ENCODE data around the gene MS4A14. TPM values are rescaled to one million over a fixed set of nuclear protein-coding genes. Genes with fewer than 3 reads are reported as not detected.

Gene MS4A14
- total and polyA plus RNA-seq, 2 experiments from 2014 or later: not detected

DNA sequence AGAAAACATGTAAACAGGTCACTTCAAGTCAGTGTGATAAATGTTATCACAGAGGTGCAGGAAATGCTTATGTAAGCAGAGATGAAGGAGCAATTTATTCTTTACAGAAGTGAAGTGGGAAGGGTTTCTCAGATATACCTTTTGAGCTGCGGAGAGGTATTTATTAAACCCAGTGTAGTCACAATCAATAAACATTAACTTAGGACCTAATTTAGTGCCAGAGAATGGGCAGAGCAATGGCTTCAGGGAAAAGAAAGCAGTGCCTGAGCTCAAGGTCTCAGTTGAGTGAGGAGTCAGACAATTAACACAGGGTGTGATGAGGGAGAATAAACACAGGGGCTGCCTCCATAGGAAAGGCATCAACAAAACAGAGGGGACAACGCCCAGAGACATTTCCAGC lies 35.0 kb downstream of the MS4A14 start:
- 0 out of 2 replicates have a peak, but pooled peaks cover 3% of the 10 kb centered on the region for H3K9me2 ChIP-seq (ENCODE audit: insufficient read depth)
- 0 out of 2 replicates have a peak overlapping the region, but pooled peaks have one; percentile 5 for H2AFZ ChIP-seq
- H3K4me1 ChIP-seq (ENCODE audit: insufficient read depth): no peaks in the 10 kb centered on the region
- H3K27me3 ChIP-seq (ENCODE audit: insufficient read depth): no peaks in the 10 kb centered on the region
- DNase-seq (ENCODE audit: low spot score) (no peak), ATAC-seq (no peak)
- H3K27me3 Mint-ChIP-seq (ENCODE audit: insufficient read depth, low read depth, poor library complexity): no peaks in the 10 kb centered on the region
- H3K4me1 Mint-ChIP-seq: no peaks in the 10 kb centered on the region
- H3K4me2 ChIP-seq: no peak overlapping the region
- no peak overlapping the region for H3K4me3 ChIP-seq
- TF ChIP-seq ZNF114 (CRISPR knock-in tag; IDR thresholded peaks at IDR 0.05): no peak
- TF ChIP-seq EZH2phosphoT487 (IDR thresholded peaks at IDR 0.05; ENCODE audit: unreplicated experiment): no peak
- TF ChIP-seq, protein P1, sequence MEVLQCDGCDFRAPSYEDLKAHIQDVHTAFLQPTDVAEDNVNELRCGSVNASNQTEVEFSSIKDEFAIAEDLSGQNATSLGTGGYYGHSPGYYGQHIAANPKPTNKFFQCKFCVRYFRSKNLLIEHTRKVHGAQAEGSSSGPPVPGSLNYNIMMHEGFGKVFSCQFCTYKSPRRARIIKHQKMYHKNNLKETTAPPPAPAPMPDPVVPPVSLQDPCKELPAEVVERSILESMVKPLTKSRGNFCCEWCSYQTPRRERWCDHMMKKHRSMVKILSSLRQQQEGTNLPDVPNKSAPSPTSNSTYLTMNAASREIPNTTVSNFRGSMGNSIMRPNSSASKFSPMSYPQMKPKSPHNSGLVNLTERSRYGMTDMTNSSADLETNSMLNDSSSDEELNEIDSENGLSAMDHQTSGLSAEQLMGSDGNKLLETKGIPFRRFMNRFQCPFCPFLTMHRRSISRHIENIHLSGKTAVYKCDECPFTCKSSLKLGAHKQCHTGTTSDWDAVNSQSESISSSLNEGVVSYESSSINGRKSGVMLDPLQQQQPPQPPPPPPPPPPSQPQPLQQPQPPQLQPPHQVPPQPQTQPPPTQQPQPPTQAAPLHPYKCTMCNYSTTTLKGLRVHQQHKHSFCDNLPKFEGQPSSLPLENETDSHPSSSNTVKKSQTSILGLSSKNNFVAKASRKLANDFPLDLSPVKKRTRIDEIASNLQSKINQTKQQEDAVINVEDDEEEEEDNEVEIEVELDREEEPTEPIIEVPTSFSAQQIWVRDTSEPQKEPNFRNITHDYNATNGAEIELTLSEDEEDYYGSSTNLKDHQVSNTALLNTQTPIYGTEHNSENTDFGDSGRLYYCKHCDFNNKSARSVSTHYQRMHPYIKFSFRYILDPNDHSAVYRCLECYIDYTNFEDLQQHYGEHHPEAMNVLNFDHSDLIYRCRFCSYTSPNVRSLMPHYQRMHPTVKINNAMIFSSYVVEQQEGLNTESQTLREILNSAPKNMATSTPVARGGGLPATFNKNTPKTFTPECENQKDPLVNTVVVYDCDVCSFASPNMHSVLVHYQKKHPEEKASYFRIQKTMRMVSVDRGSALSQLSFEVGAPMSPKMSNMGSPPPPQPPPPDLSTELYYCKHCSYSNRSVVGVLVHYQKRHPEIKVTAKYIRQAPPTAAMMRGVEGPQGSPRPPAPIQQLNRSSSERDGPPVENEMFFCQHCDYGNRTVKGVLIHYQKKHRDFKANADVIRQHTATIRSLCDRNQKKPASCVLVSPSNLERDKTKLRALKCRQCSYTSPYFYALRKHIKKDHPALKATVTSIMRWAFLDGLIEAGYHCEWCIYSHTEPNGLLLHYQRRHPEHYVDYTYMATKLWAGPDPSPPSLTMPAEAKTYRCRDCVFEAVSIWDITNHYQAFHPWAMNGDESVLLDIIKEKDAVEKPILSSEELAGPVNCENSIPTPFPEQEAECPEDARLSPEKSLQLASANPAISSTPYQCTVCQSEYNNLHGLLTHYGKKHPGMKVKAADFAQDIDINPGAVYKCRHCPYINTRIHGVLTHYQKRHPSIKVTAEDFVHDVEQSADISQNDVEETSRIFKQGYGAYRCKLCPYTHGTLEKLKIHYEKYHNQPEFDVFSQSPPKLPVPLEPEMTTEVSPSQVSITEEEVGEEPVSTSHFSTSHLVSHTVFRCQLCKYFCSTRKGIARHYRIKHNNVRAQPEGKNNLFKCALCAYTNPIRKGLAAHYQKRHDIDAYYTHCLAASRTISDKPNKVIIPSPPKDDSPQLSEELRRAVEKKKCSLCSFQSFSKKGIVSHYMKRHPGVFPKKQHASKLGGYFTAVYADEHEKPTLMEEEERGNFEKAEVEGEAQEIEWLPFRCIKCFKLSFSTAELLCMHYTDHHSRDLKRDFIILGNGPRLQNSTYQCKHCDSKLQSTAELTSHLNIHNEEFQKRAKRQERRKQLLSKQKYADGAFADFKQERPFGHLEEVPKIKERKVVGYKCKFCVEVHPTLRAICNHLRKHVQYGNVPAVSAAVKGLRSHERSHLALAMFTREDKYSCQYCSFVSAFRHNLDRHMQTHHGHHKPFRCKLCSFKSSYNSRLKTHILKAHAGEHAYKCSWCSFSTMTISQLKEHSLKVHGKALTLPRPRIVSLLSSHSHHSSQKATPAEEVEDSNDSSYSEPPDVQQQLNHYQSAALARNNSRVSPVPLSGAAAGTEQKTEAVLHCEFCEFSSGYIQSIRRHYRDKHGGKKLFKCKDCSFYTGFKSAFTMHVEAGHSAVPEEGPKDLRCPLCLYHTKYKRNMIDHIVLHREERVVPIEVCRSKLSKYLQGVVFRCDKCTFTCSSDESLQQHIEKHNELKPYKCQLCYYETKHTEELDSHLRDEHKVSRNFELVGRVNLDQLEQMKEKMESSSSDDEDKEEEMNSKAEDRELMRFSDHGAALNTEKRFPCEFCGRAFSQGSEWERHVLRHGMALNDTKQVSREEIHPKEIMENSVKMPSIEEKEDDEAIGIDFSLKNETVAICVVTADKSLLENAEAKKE (CRISPR knock-in tag; IDR thresholded peaks at IDR 0.05): no peak
- no peak for TF ChIP-seq JUNB (IDR thresholded peaks at IDR 0.05; ENCODE audit: unreplicated experiment)
- TF ChIP-seq CREB1 (CRISPR knock-in tag; IDR thresholded peaks at IDR 0.05; ENCODE audit: low read depth): no peak
- TF ChIP-seq POLR2AphosphoS5 (IDR thresholded peaks at IDR 0.05; ENCODE audit: low read depth): no peak
- TF ChIP-seq EZH2 (IDR thresholded peaks at IDR 0.05; ENCODE audit: low read depth, unreplicated experiment): no peak
- TF ChIP-seq NANOG (IDR thresholded peaks at IDR 0.05; ENCODE audit: borderline replicate concordance): no peak
- TF ChIP-seq STAT1 (IDR thresholded peaks at IDR 0.05; ENCODE audit: unreplicated experiment): no peak
- TF ChIP-seq, protein P2, sequence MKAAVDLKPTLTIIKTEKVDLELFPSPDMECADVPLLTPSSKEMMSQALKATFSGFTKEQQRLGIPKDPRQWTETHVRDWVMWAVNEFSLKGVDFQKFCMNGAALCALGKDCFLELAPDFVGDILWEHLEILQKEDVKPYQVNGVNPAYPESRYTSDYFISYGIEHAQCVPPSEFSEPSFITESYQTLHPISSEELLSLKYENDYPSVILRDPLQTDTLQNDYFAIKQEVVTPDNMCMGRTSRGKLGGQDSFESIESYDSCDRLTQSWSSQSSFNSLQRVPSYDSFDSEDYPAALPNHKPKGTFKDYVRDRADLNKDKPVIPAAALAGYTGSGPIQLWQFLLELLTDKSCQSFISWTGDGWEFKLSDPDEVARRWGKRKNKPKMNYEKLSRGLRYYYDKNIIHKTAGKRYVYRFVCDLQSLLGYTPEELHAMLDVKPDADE (IDR thresholded peaks at IDR 0.05): no peak
- TF ChIP-seq, protein P3, sequence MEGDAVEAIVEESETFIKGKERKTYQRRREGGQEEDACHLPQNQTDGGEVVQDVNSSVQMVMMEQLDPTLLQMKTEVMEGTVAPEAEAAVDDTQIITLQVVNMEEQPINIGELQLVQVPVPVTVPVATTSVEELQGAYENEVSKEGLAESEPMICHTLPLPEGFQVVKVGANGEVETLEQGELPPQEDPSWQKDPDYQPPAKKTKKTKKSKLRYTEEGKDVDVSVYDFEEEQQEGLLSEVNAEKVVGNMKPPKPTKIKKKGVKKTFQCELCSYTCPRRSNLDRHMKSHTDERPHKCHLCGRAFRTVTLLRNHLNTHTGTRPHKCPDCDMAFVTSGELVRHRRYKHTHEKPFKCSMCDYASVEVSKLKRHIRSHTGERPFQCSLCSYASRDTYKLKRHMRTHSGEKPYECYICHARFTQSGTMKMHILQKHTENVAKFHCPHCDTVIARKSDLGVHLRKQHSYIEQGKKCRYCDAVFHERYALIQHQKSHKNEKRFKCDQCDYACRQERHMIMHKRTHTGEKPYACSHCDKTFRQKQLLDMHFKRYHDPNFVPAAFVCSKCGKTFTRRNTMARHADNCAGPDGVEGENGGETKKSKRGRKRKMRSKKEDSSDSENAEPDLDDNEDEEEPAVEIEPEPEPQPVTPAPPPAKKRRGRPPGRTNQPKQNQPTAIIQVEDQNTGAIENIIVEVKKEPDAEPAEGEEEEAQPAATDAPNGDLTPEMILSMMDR (conservative IDR thresholded peaks at IDR 0.05; ENCODE audit: low read depth in 2 of 2): no peak
- TF ChIP-seq ZNF331 (CRISPR knock-in tag; IDR thresholded peaks at IDR 0.05; ENCODE audit: low read depth): no peak
- no peak overlapping the region for H3K4me3 Mint-ChIP-seq
- no peaks in the 10 kb centered on the region for H3K36me3 ChIP-seq (ENCODE audit: insufficient read depth)
- H3K79me2 ChIP-seq (replicated peaks; ENCODE audit: insufficient read depth): no peaks in the 10 kb centered on the region
- no peaks in the 10 kb centered on the region for H3F3A ChIP-seq (replicated peaks; ENCODE audit: low read depth)
- H3K9me3 Mint-ChIP-seq: peaks cover 7% of the 10 kb centered on the region; the same call in 2 of the 3 replicates
- peaks cover 6% of the 10 kb centered on the region; the same call in 1 of the 3 replicates for H3K36me3 Mint-ChIP-seq (ENCODE audit: low read depth)
- H3K27ac ChIP-seq (ENCODE audit: low read depth): no peak overlapping the region
- no peak overlapping the region for H3K27ac Mint-ChIP-seq
- H4K20me1 ChIP-seq (replicated peaks; ENCODE audit: insufficient read depth): no peaks in the 10 kb centered on the region
